GM18873 (cell line): ENCODE data around the gene IGF2BP3.

Experiments used
- ATAC-seq: cut with Tn5 transposase; IDR thresholded peaks from one replicate; pipeline ENCODE4 v1.9.1; 2021; ENCODE audit warnings: mild to moderate bottlenecking, moderate library complexity, moderate number of reproducible peaks; ENCODE audit not compliant: unreplicated experiment, low FRiP score

IGF2BP3 gene

DNA sequence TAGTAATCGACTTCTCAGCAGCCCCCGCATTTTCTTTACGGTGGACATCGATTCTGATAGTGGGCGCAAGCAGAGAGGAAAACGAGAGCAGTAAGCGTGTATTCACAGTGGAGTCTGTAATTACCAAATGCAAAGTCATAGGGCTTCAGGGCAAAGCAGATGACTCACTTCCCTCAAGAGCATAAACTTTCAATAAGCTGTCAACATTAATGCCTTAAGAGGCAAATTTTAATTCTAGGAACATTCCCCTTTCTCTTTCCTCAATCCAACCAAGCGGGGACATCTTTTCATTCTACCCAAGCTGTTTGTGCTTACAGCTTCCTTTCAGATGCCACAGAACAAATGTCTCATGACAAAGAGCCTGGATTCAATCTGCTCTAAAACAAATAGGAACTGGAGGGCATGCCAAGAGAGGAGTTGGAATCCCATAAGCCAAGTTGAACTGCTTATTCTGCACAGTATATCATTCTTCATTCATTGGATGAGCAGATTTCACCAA lies 122.6 kb downstream of the IGF2BP3 start:
- ATAC-seq = no peak

DNA sequence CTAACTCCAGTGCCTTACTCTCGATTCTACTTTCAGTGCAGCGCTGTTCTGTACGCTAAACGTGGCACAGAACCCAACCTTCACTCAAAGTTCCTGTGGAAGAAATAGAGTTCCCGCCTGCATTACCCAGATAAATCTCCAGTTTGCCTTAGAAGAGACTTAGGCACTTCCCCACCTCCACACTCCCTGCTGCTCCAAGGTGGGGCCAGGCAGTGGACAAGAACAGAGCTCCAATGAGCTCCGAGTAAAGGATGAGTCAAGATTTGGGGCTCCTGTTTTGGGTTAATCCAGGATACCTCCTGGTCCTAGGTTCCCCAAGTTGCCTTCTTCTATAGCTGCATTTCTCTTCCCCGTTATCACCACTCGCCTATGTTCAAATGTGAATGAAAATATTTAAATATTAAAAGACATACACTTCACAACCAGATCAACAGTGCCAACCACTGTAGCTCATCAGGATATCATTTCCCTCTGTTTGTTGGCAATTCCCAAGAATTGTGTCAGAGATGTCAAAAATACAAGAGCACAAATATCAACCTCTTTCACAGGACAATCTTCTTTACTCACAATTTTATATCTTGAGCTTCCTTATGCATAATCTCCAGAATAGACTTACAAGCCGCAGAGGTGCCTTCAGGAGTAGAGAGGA lies 123.1 kb downstream of the IGF2BP3 start:
- ATAC-seq = no peak

DNA sequence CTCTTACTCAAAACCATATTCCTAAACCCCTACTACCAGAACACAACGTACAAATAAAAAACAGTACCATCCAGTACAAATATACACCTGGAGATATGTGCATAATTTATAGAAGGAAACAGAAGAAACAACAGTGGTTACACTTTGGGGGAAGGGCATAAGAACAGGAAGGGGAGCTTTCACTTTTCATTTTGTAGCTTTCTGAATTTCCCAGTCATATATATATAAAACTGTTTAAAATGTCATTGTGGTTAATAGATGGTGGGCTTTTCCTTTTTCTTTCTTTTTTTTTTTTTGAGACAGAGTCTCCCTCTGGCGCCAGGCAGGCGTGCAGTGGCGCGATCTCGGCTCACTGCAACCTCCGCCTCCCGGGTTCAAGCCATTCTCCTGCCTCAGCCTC lies 124.0 kb downstream of the IGF2BP3 start:
- ATAC-seq = no peak

DNA sequence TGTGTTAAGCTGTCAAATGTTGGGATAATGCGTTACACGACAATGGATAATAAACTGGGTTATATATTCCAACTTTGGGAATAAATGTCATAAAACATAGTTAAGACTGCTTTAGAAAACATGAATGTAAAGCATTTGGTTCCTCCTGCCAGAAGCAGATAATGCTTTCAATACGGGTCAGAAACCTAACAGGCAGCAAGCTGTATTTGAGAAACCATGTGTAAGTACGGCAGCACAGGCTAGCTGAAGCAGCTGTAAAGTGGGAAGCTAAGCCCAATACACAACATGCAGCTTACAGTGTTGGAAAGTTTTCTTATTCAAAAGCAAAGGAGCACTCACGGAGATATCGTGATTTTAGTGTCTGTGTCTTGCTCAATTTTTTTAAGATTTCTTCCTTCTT lies 124.7 kb downstream of the IGF2BP3 start:
- ATAC-seq = no peak

DNA sequence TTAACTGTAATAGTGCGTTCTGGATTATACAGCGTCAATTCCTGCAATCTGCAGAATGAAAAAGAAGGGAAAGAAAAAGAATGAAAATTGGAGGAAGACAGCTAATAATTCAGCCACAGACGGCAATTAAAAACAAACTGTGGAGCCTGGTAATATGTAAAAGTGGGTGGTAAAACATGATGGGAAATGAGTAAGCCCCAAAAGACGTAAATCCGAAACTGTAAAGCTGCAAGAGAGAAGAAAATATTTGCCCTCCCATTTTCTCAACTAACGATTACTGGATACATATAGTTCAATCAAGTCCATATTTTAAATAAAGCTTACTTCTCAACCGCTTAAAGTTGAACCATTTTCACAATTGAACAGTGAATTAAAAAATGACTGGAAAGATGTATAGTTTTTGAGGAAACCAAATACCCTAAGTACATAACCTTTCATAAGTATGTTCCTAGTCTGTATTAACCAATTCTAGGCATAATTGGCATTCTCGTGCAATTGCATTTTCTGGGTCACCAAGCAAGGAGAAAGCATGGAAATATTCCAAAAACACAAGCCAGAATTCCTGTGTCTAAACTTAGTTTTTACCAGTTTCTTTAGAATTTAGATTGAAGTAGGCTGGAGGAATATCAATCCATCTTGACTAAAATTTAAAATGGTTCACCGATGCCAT lies 126.3 kb downstream of the IGF2BP3 start:
- no peak for ATAC-seq

DNA sequence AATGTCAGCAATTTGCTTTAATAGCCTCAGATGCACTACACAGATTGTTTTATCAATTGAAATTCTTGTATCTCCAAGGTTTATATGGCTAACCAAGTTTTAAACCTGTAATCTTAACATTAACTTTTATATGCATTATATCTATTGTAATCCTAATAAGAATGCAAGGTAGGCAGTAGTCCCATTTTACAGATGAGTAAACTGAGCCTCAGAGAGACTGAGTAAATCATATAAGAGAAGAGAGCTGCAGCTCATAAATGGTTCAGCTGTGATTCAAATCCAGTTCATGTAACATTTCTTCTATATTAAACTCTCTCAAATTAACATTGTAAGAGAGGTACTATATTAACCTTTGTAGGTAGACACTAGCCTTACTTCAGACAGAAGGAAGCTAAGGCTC lies 127.2 kb downstream of the IGF2BP3 start:
- ATAC-seq = no peak

DNA sequence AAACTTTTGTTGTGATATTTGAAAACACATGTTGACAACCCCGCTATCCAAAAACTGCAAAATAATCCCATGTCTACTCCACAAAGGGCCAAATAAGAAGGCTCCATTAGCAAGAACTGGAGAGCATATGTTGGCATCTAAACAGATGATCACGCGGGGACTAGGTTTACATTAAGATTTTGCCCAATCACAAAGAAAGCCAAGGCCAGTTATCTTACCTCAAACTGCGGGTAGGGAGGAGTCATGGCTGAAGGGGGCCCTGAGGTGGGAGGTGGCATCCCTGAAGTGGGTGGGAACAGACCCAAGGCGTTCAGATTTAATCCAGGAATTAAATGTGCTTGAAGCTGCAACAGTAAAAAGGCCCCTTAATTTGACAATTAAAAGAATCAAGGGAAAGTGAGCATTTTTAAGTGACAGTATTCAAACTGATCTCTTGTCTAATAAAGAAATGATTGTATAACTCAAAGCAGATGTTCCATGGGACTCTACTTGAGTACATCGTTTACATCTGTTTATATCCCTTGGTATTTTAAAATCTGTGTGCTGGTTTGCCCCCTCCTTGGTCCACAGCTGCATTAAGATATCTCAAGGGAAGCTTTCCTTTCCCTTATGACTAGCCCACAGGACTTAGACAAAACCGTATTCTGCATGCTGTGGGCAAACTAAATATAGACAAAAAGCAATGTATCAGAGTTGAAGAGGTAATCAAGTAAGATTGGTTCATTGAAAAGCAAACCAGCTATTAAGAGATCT lies 128.3 kb downstream of the IGF2BP3 start:
- ATAC-seq = no peak

DNA sequence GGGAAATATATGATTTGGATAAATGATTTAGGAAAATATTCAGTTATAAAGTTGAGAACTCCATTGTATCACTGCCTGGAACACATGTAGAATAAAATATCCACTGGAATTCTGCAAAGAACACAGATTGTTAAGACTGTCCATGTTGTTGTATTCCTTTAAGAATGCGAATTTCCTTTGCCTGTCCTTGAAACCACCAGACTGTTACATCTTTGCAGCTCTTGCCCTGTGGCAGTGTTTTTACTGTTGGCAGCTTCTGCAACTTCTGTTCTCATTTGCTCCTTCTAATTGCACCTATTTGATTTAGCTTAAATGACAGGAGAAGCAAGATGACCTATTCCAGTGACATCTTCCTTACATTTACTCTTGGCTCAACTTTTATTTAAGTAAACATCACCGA lies 131.4 kb downstream of the IGF2BP3 start:
- no peak for ATAC-seq

DNA sequence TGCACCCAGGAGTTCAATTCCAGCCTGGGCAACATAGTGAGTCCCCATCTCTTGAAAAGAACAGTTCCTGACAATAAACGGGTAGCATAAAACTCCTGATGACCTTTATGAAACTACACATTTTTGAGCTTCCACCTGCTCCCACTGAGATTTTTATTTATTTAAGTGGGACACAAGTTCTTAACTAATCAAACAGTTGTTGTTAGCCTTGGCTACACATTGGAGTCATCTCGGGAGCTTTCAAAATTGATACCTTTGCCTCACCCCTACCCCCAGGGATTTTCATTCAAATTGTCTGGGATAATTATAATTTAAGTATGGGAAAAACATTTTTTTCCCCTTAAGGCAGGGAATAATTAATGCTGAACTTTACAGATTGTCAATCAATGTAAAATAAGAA lies 131.9 kb downstream of the IGF2BP3 start:
- ATAC-seq = no peak

DNA sequence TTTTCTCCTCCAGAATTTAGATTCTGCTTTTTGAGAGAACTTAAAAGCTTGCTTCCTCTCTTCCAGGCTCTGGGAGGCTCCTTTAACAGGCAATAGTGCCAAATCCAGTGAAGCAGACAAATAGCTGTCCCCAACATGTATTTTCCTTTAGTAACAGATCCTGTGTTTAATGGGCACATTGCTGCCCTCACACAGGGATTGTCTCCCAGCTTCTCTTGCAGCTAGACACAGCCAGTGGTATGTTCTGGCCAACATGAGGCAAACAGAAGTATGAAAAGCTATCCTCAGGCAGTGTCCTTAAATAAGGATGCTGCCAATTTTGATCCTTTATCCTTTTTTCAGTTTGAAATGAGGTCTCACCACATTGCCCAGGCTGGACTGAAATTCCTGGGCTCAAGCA lies 132.9 kb downstream of the IGF2BP3 start:
- no peak for ATAC-seq

DNA sequence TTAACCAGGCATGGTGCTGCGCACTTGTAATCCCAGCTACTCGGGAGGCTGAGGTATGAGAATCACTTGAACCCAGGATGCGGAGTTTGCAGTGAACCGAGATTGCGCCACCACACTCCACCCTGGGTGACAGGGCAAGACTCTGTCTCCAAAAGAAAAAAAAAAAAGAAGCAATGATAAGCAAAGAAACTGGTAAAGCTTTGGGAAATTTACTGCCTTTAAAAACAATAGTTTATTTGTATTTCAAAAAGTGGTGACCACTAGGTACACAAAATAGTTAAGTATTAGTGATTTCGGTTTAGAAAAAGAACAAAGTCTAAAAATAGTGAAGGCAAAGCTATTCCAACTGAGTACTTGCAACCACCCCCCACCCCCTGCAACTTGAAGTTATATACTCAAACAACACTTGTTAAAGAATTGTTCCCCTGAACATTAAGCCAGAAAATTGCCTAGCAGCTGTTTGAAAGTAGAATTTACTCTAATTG lies 133.4 kb downstream of the IGF2BP3 start:
- ATAC-seq = no peak

DNA sequence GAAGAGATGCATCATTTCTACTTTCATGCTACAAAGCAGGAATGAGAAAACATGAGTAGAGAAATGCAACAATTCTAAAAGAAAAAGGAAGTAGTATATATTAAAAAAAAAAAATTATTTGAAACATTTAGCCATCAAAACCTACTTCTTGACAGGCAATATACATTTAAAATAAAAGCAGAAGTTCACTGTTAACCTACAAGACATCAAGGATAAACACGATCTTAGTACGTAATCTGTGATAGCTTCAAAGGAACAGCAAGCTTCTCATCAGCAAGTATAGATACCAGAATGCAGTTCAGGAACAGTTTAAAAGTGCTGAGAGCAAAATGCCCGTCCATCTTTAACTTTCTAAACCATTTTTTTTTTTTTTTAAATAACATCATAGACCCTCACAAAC lies 134.2 kb downstream of the IGF2BP3 start:
- no peak for ATAC-seq

DNA sequence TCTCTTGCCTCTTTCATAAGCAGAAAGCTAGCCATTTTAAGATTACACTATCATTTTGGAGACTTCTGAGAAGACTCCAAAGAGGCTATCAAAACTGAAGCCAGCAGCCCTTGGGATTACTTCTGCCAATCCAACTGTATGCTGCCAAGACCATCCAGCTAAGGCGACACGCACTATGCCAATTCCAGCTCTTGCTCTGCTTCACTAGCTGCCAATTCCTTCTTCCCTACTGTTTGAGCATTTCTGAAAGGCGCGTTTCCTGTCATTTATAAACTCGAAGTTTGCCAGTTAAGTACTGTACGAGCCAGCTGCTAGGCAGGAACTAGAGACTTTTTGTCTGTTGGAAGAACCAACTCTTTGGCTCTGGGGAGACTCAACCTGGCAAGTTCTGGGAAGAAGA lies 134.7 kb downstream of the IGF2BP3 start:
- ATAC-seq = no peak

DNA sequence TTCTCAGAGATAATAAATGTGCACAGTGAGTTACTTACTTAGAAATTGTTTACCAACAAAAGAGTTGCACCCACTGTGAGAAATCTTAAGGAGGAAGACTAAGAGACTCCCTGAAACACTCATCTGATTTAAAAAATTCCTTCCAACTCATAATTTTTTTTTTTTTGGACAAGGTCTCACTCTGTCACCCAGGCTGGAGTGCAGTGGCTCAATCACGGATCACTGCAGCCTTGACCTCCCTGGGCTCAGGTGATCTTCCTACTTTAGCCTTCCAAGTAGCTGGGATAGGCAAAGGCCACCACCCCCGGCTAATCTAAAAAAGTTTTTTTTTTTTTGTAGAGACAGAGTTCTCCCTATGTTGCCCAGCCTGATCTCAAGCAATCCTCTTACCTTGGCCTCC lies 135.2 kb downstream of the IGF2BP3 start:
- no peak for ATAC-seq

DNA sequence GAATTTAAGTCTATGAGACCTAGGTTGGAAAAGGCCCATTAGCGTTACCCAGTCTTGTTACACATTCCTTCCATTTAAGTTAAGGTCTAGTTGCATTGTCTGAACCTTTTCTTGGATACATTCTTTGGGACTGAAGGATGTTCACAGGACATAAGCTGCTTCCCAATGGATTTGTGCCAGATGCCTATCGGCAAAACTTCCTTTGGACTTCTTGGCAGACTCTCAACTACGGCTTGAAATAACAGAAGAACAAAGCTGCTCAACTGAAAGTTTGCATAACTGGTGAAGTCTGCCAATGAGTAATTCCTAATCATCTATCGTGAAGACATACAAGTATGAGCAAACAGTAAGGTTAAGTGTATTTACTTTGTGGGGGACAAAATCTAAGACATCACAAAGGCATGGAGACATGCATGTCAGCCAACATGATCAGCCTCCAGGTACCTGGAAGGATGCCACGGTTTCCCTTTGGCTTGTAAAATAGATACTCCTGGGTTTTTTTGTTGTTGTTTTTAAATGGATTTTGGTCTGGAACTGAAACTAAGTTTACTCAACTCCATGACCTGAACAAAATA lies 135.7 kb downstream of the IGF2BP3 start:
- no peak for ATAC-seq

DNA sequence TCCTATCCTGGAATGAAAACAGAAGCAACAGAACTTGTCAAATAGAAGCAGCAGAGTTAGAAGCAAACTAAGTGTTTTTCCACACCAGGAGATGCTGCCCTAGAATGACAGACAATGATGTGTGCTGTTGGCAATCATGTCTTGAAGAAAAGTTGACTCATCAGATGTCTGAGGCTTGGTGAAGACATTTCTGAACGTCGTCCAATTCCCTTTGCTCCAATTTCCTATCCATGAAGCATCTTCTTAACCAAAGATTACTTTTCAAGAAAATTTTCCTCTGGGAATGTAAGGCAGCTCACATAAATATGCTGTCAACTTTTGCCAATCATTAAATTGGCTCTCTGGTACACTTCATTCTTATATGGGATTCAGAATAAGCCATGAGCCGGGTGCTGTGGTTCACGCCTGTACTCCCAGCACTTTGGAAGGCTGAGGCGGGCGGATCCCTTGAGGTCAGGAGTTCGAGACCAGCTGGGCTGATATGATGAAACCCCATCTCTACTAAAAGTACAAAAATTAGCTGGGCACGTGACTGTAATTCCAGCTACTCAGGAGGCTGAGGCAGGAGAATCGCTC lies 136.5 kb downstream of the IGF2BP3 start:
- no peak for ATAC-seq

DNA sequence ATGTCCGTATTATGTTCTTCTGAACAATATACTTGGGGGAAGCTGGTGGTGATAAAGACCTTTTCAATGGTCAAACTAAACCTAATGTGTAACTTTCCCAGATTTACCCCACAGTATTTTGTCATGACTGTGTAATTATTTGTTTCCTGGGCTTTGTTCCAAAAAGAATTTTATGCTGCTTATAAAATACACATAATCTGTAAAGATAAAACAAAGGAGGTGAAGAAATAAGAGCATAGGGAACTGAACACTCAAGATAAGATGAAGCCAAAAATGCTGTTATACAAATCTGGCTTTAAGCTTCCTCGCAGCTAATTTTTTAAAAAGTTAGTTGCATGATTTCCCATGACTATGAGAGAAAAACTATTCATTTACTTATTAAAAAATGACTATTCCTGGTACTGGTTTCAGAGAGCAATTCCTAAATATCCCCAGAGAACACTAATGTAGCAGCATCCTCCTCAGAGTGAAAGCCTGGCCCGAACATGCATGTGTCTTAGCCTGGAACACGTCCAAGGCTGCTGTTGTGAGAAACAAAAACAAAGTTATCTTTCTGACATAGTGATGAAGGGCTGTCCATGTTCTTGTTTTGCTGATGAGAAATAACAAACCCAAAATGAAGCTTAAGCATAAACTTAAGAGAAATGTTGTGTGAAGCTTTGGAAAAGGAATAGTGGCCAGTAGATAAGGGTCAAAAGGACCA lies 137.2 kb downstream of the IGF2BP3 start:
- no peak for ATAC-seq

DNA sequence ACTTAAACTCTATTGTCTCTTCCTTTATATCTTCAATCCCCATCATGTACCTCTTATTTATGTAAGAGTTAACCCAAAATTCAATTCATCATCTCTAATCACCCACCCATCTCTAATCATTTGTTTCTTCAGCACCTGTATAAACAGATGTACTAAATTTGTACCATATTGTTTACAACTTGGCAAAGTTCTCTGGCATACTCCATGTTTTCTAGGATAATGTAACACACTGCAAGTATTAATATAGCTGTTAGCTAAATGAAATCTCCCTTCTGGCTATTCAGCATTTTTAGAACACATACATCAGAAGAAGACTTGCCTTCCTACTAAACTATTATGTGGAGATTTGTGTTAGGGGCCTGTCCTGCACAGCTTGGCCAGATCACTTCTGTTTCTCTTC lies 138.1 kb downstream of the IGF2BP3 start:
- ATAC-seq = no peak

DNA sequence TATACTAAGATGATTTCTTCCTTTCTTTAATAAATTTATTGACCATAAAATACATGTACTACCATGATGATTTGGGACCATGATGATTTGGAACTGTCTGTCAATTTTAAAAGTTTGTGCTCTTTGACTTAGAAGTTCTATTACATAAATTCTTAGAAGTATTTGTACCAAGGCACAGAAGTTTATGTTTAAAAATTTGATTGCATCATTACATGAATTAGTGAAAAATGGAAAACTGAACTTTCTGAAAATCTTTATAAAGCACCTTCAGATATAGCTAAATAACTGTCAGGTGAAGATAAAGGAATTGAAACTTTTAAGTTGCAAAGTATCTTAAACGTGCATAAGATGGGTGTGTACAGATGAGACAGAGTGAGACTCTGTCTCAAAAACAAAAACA lies 139.2 kb downstream of the IGF2BP3 start:
- no peak for ATAC-seq

DNA sequence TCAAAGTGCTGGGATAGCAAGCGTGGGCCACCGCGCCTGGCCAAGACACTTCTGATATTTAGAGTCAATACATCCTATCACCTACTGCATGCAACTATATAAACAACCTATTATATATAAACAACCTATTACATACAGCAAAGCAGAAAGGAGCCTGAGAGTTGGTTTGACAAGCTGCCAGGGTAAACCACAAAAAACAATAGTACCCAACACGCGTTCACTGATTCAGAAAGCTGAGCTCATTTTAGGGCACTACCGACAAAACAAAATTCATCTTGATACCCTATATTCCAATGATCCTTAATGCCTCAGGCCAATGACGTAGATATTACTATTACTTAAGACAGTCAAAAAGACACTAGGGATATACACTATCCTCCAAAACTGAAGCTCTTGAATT lies 154.9 kb downstream of the IGF2BP3 start:
- no peak for ATAC-seq
